Activated CD4-positive, alpha-beta T cell treated with anti-CD3 and anti-CD28 coated beads for 4 hours (primary cell): ENCODE measurements around the gene MRM3.
"Not testable (repeated sequence)": the region's sequence is repeated elsewhere in the genome, so short reads cannot be mapped to it uniquely, and the experiment has no call there.

Experiments used
- DNase-seq, 2 donors: peaks; one replicate each; pipeline ENCODE4 v3.0.0-alpha.2; 2020

Gene MRM3

GRCh38 chr17:755319-755961 is 26.7 kb upstream of the MRM3 start:
- not testable (repeated sequence) for DNase-seq

- DNase-seq: not testable (repeated sequence)
Measured at GRCh38 chr17:756010-756567, 26.1 kb upstream of the MRM3 start.

- DNase-seq: no peak
Measured at GRCh38 chr17:759964-760363, 22.2 kb upstream of the MRM3 start.

- no peak for DNase-seq
Measured at GRCh38 chr17:760371-760770, 21.8 kb upstream of the MRM3 start.

- DNase-seq: no peak
Measured at GRCh38 chr17:767076-767475, 15.1 kb upstream of the MRM3 start.

GRCh38 chr17:773016-773415 is 9.1 kb upstream of the MRM3 start:
- DNase-seq: no peak

- no peak for DNase-seq
Measured at GRCh38 chr17:773467-774312, 8.5 kb upstream of the MRM3 start.

- no peak for DNase-seq
Measured at GRCh38 chr17:774313-774584, 7.9 kb upstream of the MRM3 start.

GRCh38 chr17:778096-778495 is 4.1 kb upstream of the MRM3 start:
- no peak for DNase-seq

- no peak for DNase-seq
Measured at GRCh38 chr17:784143-784542, 2.0 kb downstream of the MRM3 start.

- DNase-seq: not testable (repeated sequence)
Measured at GRCh38 chr17:785901-786300, 3.7 kb downstream of the MRM3 start.

- no peak for DNase-seq
Measured at GRCh38 chr17:787641-788221, 5.6 kb downstream of the MRM3 start.

GRCh38 chr17:788551-788950 is 6.4 kb downstream of the MRM3 start:
- no peak for DNase-seq

- DNase-seq: no peak
Measured at GRCh38 chr17:789160-789840, 7.1 kb downstream of the MRM3 start.

- not testable (repeated sequence) for DNase-seq
Measured at GRCh38 chr17:789931-790873, 8.0 kb downstream of the MRM3 start.

- not testable (repeated sequence) for DNase-seq
Measured at GRCh38 chr17:790874-791247, 8.7 kb downstream of the MRM3 start.

GRCh38 chr17:791829-792228 is 9.7 kb downstream of the MRM3 start:
- no peak for DNase-seq

GRCh38 chr17:792277-792676 is 10.1 kb downstream of the MRM3 start:
- no peak for DNase-seq

GRCh38 chr17:794876-795275 is 12.7 kb downstream of the MRM3 start:
- peak; percentile 15 to 38 for DNase-seq

- no peak for DNase-seq
Measured at GRCh38 chr17:795276-795675, 13.1 kb downstream of the MRM3 start.

- no peak for DNase-seq
Measured at GRCh38 chr17:795721-796120, 13.6 kb downstream of the MRM3 start.

- no peak for DNase-seq
Measured at GRCh38 chr17:796609-797008, 14.5 kb downstream of the MRM3 start.
